Lower leg skin (tissue), 3 donors: ENCODE measurements around the gene SLC6A18.

Source experiments
- POLR2A ChIP-seq, 2 donors: fragments of 450-650 bp; IDR thresholded peaks; one replicate each; pipeline ENCODE4 v1.6.1; 2016 to 2017; ENCODE audit warnings: antibody characterized with exemption in 2 of 2, mild to moderate bottlenecking in 1 of 2, moderate library complexity in 1 of 2
- TF ChIP-seq, protein P1 (sequence below), 3 donors: fragments of 450-650 bp; IDR thresholded peaks; one replicate each; pipeline ENCODE4 v1.5.1; 2016; ENCODE audit warnings: antibody characterized with exemption in 3 of 3, mild to moderate bottlenecking in 3 of 3, moderate library complexity in 2 of 3

DNA sequence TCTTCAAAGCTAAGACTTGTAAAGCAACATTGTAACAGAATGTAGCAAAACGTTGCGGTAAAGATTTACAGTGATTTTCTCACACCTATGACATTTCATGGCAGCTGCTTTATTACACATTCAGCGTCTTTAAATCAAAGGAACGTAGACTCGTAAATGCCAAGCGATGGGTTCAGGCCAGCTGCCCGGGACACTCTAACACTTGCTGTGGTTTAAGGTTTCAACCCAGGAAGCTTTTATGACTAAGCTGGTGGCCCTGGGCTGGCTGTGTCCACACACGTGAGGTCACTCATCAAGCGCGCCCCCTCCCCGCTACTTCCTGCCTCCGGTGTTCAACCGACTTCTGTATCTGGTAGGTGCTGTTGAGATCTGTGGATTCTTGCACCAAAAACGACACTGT lies 2.5 kb downstream of the SLC6A18 start:
- TF ChIP-seq, protein P1, sequence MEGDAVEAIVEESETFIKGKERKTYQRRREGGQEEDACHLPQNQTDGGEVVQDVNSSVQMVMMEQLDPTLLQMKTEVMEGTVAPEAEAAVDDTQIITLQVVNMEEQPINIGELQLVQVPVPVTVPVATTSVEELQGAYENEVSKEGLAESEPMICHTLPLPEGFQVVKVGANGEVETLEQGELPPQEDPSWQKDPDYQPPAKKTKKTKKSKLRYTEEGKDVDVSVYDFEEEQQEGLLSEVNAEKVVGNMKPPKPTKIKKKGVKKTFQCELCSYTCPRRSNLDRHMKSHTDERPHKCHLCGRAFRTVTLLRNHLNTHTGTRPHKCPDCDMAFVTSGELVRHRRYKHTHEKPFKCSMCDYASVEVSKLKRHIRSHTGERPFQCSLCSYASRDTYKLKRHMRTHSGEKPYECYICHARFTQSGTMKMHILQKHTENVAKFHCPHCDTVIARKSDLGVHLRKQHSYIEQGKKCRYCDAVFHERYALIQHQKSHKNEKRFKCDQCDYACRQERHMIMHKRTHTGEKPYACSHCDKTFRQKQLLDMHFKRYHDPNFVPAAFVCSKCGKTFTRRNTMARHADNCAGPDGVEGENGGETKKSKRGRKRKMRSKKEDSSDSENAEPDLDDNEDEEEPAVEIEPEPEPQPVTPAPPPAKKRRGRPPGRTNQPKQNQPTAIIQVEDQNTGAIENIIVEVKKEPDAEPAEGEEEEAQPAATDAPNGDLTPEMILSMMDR (IDR thresholded peaks at IDR 0.05): no peak
- TF ChIP-seq POLR2A (IDR thresholded peaks at IDR 0.05): no peak
